DND-41 (cell line): ENCODE measurements around the gene FOXA2.

ENCODE experiments used
- ATAC-seq: fragments of 200-7000 bp; cut with Tn5 transposase; 3 replicates; pipeline ENCODE4 v1.9.1; 2021; ENCODE audit warnings: low read depth; ENCODE audit not compliant: insufficient read depth
- DNase-seq: peaks from one replicate; pipeline ENCODE4 v3.0.0-alpha.2; 2020
- H2AFZ ChIP-seq: 2 replicates; pipeline ENCODE4 v1.6.0; 2012; ENCODE audit warnings: low read depth, low read length
- H3K27ac ChIP-seq: 2 replicates; pipeline ENCODE4 v1.5.1; 2012; ENCODE audit warnings: low read length, inconsistent platforms
- H3K27me3 ChIP-seq: fragments of 200-600 bp; sonication (generic); 2 replicates; pipeline ENCODE4 v1.6.0; 2012; ENCODE audit warnings: low read length, mild to moderate bottlenecking, inconsistent platforms; ENCODE audit not compliant: insufficient read depth, poor library complexity
- H3K36me3 ChIP-seq: 2 replicates; pipeline ENCODE4 v1.5.1; 2012; ENCODE audit warnings: low read length, inconsistent platforms; ENCODE audit not compliant: insufficient read depth
- H3K4me1 ChIP-seq: 2 replicates; pipeline ENCODE4 v1.5.1; 2012; ENCODE audit warnings: mild to moderate bottlenecking, low read length; ENCODE audit not compliant: insufficient read depth
- H3K4me2 ChIP-seq: 2 replicates; pipeline ENCODE4 v1.6.0; 2012; ENCODE audit warnings: mild to moderate bottlenecking, moderate library complexity, low read length, inconsistent platforms; ENCODE audit not compliant: insufficient read depth
- H3K4me3 ChIP-seq, 2 experiments: fragments of 200-600 bp in 1 of 2; shearing (Covaris generic) in 1 of 2; 2 replicates each; pipeline ENCODE4 v1.5.1; 2012 to 2016; ENCODE audit warnings: inconsistent platforms in 2 of 2, low read length in 2 of 2, mild to moderate bottlenecking in 2 of 2, low read depth in 1 of 2, moderate library complexity in 1 of 2
- H3K79me2 ChIP-seq: 2 replicates; pipeline ENCODE4 v1.6.0; 2012; ENCODE audit warnings: low read length, inconsistent platforms; ENCODE audit not compliant: insufficient read depth
- H3K9ac ChIP-seq: 2 replicates; pipeline ENCODE4 v1.6.0; 2012; ENCODE audit warnings: low read depth, mild to moderate bottlenecking, inconsistent platforms, low read length, moderate library complexity
- H3K9me3 ChIP-seq: 2 replicates; pipeline ENCODE4 v1.5.1; 2012; ENCODE audit warnings: low read length, moderate library complexity, mild to moderate bottlenecking, inconsistent platforms; ENCODE audit not compliant: insufficient read depth, severe bottlenecking
- H4K20me1 ChIP-seq: 2 replicates; pipeline ENCODE4 v1.6.0; 2012; ENCODE audit warnings: low read length; ENCODE audit not compliant: insufficient read depth
- CTCF ChIP-seq: IDR thresholded peaks from 2 replicates; pipeline ENCODE4 v1.5.1; 2012; ENCODE audit warnings: borderline replicate concordance, low read length, moderate library complexity, mild to moderate bottlenecking; ENCODE audit not compliant: poor library complexity, severe bottlenecking; ENCODE audit errors: extremely low read depth
- EZH2 ChIP-seq: IDR thresholded peaks from 3 replicates; pipeline ENCODE4 v1.6.1; 2012; ENCODE audit warnings: borderline replicate concordance, low read depth, mild to moderate bottlenecking, moderate library complexity, low read length, inconsistent platforms; ENCODE audit not compliant: severe bottlenecking

FOXA2 gene

DNA sequence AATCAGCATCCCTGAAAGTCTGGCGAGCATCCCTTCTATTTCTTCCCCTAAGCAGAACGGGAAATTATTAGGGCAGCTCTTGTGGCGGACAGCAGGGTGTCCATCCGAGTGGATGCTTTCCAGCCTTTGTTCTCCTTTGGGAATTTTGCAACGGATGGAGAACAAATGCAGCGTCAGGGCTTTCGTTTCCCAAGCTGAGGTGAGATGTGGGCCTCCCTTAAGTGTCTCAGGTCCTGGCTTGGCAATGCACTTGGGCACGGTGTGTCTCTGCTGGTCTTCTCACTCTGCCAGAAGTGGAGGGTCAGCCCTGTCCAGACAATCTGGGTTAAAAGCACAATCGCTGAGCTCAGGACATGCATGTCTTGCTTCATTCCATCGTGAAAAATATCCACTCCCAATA is 43.5 kb downstream of the FOXA2 start:
- TF ChIP-seq CTCF (no peak), EZH2 (no peak)
- Histone ChIP-seq H3K4me3 (no peak overlapping the region), H3K79me2 (no peaks in the 10 kb centered on the region), H2AFZ (no peak overlapping the region), H3K36me3 (no peaks in the 10 kb centered on the region), H3K27ac (no peak overlapping the region), H3K4me2 (no peak overlapping the region), H3K27me3 (peaks cover 10% of the 10 kb centered on the region), H3K4me1 (no peaks in the 10 kb centered on the region), H3K9ac (no peak overlapping the region), H3K9me3 (no peaks in the 10 kb centered on the region), H4K20me1 (no peaks in the 10 kb centered on the region)
- no peak for ATAC-seq
- no peak for DNase-seq

GRCh38 chr20:22536956-22537756 is 47.2 kb downstream of the FOXA2 start:
- H3K79me2 ChIP-seq = no peaks in the 10 kb centered on the region
- no peaks in the 10 kb centered on the region for H3K4me1 ChIP-seq
- H3K27ac ChIP-seq = no peak overlapping the region
- no peak overlapping the region for H3K9ac ChIP-seq
- no peaks in the 10 kb centered on the region for H3K36me3 ChIP-seq
- no peaks in the 10 kb centered on the region for H3K9me3 ChIP-seq
- DNase-seq (no peak), ATAC-seq (no peak)
- no peak for TF ChIP-seq CTCF
- TF ChIP-seq EZH2 = no peak
- no peaks in the 10 kb centered on the region for H4K20me1 ChIP-seq
- no peak overlapping the region for H3K4me3 ChIP-seq
- no peak overlapping the region for H3K4me2 ChIP-seq
- H3K27me3 ChIP-seq = peaks cover 12% of the 10 kb centered on the region
- H2AFZ ChIP-seq = no peak overlapping the region

- DNase-seq = no peak
- Histone ChIP-seq H3K4me2 (no peak overlapping the region), H3K27me3 (peaks cover 5% of the 10 kb centered on the region), H3K4me1 (no peaks in the 10 kb centered on the region), H3K79me2 (no peaks in the 10 kb centered on the region), H3K9ac (no peak overlapping the region), H2AFZ (no peak overlapping the region), H3K4me3 (no peak overlapping the region), H3K27ac (no peak overlapping the region), H3K36me3 (no peaks in the 10 kb centered on the region), H3K9me3 (no peaks in the 10 kb centered on the region), H4K20me1 (no peaks in the 10 kb centered on the region)
- ATAC-seq = no peak
- TF ChIP-seq EZH2 (no peak), CTCF (no peak)
Measured at GRCh38 chr20:22536141-22536828, 48.1 kb downstream of the FOXA2 start.
